A549 treated with CpdA at 1 μM for 4 hours (cell line): ENCODE measurements around the gene CLCC1. TPM values are rescaled to one million over a fixed set of nuclear protein-coding genes. Genes with fewer than 3 reads are reported as not detected.

Experiments
- total RNA-seq: library from RNA; stranded (reverse); fragments of 200-300 nt; extraction: Qiagen RNA extraction; gene quantifications from 5 replicates; pipeline ENCODE4 v1.2.3, GENCODE V29; 2022; ENCODE audit warnings: low read depth

CLCC1 gene, protein sequence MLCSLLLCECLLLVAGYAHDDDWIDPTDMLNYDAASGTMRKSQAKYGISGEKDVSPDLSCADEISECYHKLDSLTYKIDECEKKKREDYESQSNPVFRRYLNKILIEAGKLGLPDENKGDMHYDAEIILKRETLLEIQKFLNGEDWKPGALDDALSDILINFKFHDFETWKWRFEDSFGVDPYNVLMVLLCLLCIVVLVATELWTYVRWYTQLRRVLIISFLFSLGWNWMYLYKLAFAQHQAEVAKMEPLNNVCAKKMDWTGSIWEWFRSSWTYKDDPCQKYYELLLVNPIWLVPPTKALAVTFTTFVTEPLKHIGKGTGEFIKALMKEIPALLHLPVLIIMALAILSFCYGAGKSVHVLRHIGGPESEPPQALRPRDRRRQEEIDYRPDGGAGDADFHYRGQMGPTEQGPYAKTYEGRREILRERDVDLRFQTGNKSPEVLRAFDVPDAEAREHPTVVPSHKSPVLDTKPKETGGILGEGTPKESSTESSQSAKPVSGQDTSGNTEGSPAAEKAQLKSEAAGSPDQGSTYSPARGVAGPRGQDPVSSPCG
- total RNA-seq, result 16.3 to 17.5 TPM (median 17.3 TPM) in 5 replicates

GRCh38 chr1:108963052-108963686 lies at the start of gene CLCC1:
TSS of gene CLCC1 (minus strand) at chr1:108963484. CDS start at chr1:108950437, 13,047 bp downstream.

Other genes with a start within 250 kb of the CLCC1 start
- gene STXBP3, start 216.8 kb downstream of the CLCC1 start, total RNA-seq, result 17.3 to 27.9 TPM (median 20.3 TPM) in 5 replicates
- gene AKNAD1, start 106.4 kb downstream of the CLCC1 start, total RNA-seq, result 0.46 to 1.5 TPM (median 0.74 TPM) in 5 replicates
- 12.0 to 17.7 TPM (median 16.1 TPM) in 5 replicates for gene GPSM2, start 86.5 kb downstream of the CLCC1 start, total RNA-seq
- gene WDR47, start 78.6 kb upstream of the CLCC1 start, total RNA-seq, result 5.4 to 7.7 TPM (median 6.6 TPM) in 5 replicates
- gene TAF13, start 112.5 kb upstream of the CLCC1 start, total RNA-seq, result 22.8 to 38.9 TPM (median 26.2 TPM) in 5 replicates
- gene TMEM167B, start 127.3 kb upstream of the CLCC1 start, total RNA-seq, result 9.1 to 13.3 TPM (median 9.7 TPM) in 5 replicates
- 0.43 to 1.1 TPM (median 0.51 TPM) in 5 replicates for gene ELAPOR1, start 150.6 kb upstream of the CLCC1 start, total RNA-seq